KOPT-K1 (cell line): Measurements from ENCODE around the gene DOLK.

ENCODE experiments used
- H3K27ac ChIP-seq: fragments of 200-600 bp; sonication (generic); 2 replicates; pipeline ENCODE4 v1.5.1; 2016; ENCODE audit warnings: antibody characterized with exemption, mild to moderate bottlenecking, low read depth, low read length; ENCODE audit not compliant: poor library complexity, severe bottlenecking
- H3K36me3 ChIP-seq: fragments of 200-600 bp; sonication (generic); 2 replicates; pipeline ENCODE4 v1.5.1; 2017; ENCODE audit warnings: antibody characterized with exemption, mild to moderate bottlenecking, low read length, moderate library complexity; ENCODE audit not compliant: insufficient read depth
- H3K9me3 ChIP-seq: fragments of 200-600 bp; sonication (generic); 2 replicates; pipeline ENCODE4 v1.5.1; 2017; ENCODE audit warnings: antibody characterized with exemption, low read length, mild to moderate bottlenecking; ENCODE audit not compliant: insufficient read depth, poor library complexity, severe bottlenecking

The DOLK gene

DNA sequence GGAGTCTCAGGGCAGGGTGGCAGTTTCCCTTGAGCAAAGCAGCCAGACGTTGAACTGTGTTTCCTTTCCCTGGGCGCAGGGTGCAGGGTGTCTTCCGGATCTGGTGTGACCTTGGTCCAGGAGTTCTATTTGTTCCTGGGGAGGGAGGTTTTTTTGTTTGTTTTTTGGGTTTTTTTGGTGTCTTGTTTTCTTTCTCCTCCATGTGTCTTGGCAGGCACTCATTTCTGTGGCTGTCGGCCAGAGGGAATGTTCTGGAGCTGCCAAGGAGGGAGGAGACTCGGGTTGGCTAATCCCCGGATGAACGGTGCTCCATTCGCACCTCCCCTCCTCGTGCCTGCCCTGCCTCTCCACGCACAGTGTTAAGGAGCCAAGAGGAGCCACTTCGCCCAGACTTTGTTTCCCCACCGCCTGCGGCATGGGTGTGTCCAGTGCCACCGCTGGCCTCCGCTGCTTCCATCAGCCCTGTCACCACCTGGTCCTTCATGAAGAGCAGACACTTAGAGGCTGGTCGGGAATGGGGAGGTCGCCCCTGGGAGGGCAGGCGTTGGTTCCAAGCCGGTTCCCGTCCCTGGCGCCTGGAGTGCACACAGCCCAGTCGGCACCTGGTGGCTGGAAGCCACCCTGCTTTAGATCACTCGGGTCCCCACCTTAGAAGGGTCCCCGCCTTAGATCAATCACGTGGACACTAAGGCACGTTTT lies 30.1 kb downstream of the DOLK start:
- Histone ChIP-seq H3K27ac (no peak overlapping the region), H3K36me3 (peaks cover 42% of the 10 kb centered on the region; the same call in 1 of the 2 replicates)

DNA sequence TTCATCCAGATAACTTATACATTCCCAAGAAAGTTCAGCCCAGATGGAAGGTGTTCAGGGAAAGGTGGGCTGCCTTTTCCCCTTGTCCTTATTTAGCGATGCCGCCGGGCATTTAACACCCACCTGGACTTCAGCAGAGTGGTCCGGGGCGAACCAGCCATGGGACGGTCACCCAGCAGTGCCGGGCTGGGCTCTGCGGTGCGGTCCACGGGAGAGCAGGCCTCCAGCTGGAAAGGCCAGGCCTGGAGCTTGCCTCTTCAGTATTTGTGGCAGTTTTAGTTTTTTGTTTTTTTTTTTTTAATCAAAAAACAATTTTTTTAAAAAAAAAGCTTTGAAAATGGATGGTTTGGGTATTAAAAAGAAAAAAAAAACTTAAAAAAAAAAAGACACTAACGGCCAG lies 30.7 kb downstream of the DOLK start:
- Histone ChIP-seq H3K9me3 (no peaks in the 10 kb centered on the region), H3K27ac (no peak overlapping the region), H3K36me3 (peaks cover 48% of the 10 kb centered on the region; the same call in 1 of the 2 replicates)

More for the DNA sequence above, 30.1 kb downstream of the DOLK start:
- H3K9me3 ChIP-seq = no peaks in the 10 kb centered on the region

DNA sequence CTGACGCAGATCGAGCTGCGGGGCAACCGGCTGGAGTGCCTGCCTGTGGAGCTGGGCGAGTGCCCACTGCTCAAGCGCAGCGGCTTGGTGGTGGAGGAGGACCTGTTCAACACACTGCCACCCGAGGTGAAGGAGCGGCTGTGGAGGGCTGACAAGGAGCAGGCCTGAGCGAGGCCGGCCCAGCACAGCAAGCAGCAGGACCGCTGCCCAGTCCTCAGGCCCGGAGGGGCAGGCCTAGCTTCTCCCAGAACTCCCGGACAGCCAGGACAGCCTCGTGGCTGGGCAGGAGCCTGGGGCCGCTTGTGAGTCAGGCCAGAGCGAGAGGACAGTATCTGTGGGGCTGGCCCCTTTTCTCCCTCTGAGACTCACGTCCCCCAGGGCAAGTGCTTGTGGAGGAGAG lies 31.2 kb downstream of the DOLK start:
- Histone ChIP-seq H3K27ac (no peak overlapping the region), H3K9me3 (no peaks in the 10 kb centered on the region), H3K36me3 (peaks cover 49% of the 10 kb centered on the region; the same call in 1 of the 2 replicates)

DNA sequence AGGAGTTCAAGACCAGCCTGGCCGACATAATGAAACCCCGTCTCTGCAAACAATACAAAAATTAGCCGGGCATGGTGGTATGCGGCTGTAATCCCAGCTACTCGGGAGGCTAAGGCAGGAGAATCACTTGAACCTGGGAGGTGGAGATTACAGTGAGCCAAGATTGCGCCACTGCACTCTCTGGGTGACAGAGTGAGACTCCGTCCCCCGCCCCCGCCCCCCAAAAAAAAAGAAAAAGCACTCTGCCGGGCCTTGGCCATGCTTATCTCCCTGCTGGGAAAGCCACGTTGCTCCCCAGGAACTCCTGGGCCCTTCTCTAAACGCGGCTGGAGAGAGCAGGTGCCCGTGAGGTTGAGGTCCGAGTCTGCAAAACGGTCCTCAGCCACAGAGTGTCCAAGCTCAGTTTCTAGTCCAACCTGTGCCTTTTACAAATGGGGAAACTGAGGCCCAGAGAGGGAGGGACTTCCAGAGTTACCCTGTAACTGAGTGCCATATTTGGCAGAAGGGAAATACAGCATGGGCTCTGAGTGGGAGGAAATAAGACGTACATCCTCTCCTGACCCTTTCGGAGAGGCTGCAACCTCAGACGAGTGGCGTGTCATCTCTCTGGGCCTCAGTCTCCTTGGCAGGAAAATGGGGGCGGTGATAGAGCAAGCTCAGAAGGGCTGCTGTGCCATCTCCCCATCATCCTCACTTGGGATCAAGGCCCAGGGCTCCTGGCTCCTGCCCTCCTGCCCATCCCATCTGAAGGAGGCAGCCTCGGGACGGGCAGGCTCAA lies 33.2 kb downstream of the DOLK start:
- Histone ChIP-seq H3K36me3 (peaks cover 65% of the 10 kb centered on the region), H3K9me3 (no peaks in the 10 kb centered on the region), H3K27ac (no peak overlapping the region)

DNA sequence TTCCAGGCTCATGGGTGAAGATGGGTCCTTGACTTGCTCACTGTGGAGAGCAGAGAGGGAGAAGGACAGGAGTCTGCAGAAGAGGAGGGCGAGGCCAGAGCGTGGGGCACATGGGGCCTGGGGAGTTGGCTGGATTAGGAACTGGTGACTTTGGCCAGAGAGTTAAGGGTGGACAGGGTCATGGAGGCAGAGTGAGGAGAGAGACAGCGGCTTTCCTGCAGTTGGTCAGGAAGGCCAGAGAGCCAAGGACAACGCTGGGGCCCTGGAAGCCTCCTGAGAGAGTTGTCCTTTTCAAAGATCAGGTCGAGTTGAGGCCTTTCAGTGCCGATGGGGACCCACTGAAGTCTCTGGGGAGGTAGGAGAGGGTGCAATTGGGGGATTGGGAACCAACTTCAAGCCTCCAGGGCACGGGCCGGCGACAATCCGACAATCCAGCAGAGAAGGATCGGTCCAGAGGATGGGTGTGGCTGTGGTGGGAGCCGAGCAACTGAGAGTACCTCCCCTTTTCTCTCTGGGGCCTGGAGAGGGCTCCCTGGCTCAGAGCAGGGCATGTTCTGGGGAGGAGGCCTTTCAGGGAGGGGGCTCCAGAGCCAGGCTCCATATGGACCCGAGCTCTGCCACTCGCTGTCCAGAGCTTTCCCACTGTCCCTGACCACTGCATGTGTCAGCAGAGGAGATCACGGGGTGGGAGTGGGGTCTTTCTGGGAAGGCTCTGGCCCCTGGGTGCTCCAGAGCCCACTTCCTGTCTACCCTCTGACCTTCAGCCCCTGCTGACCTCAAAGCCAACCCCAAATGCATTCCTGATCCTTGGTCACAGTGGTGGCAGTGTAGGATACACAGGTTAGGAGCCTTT lies 34.1 kb downstream of the DOLK start:
- Histone ChIP-seq H3K27ac (no peak overlapping the region), H3K36me3 (peaks cover 73% of the 10 kb centered on the region), H3K9me3 (no peaks in the 10 kb centered on the region)

DNA sequence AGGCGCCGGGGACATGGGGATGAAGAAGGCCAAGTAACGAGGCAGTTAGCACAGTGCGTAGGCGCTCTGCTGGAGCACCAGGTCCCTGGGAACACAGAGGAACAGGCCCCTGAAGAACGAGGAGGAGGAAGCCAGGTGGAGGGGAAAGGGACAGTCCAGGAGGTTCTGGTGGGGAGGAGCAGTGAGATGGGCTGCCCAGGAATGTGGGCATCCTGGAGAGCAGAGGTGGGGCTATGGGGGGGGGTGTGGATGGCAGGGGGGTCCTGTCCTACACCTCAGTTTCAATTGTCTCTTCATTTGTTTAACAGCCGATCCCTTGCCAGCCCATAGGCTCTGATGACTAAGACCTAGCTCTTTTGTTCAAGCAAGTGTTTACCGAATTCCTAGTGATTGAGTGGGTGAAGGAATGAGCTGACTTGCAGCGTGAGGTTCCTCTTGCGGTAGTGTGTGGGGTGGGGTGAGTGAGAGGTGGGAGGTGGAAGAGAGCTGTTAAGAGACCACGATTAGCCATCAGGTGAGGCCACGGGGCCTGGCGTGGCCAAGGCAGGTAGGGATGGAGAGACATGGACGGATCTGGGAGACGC lies 35.0 kb downstream of the DOLK start:
- Histone ChIP-seq H3K9me3 (no peaks in the 10 kb centered on the region), H3K27ac (no peak overlapping the region), H3K36me3 (peaks cover 73% of the 10 kb centered on the region)

DNA sequence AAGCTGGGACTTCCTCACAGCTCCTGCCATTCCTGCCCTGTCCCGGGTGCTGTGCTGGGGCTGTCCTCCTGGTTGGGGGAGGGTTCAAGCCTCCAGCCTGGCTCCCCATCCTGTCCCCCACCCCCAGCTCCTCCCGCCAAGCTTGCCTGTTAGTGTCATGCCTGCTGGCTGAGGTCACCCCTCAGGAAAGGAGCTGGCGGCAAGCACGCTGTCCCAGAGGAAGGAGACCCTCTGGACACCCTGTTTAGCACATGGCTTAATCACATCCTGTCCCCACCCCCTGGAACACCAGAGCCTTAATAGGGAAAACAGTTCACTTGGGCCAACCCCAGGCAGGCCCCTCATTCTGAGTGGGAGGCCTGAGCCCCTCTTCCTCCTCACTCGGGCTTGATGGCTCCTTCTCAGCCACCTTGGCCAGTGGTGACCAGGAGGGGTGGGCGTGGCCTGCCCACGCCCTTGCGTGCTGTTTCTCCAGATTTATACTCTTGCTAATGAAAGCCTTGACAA lies 35.8 kb downstream of the DOLK start:
- Histone ChIP-seq H3K36me3 (peaks cover 75% of the 10 kb centered on the region), H3K9me3 (no peaks in the 10 kb centered on the region), H3K27ac (no peak overlapping the region)

DNA sequence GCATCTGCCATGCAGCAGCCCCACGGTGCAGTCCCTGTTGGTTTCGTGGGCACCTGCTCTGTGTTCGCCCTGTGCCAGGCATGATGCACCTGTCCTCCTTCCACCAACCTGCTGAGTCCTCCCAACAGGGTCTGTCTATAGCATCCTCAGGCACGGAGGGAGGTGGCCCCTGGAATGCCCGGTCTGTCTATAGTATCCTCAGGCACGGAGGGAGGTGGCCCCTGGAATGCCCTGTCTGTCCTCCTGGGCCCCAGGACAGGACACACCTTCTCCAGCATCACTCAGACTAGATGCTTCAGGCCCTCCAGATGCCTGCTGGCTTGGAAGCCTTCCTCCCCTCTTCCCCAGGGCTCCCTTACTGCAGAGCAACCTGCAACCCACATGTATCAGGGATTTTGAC lies 36.5 kb downstream of the DOLK start:
- Histone ChIP-seq H3K9me3 (no peaks in the 10 kb centered on the region), H3K36me3 (peaks cover 70% of the 10 kb centered on the region), H3K27ac (no peak overlapping the region)

DNA sequence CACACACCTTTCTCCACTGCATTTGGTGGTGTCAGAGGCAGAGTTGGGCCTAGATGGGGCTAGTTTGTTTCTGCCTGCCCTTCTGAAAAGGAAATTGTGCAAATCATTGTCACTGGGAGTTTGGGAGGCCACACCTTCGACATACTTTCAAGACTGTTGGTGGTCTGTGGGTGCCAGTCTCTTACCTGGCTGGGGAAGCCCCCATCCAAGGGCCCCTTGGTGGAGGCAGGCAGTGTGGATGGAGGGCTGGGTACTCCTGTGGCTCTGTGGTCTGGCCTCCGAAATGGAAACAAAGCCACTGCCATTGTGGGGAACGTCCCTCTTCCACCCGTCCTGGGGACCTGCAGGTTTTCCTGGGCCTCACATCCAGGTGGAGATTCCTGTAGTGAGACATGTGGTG lies 37.5 kb downstream of the DOLK start:
- no peaks in the 10 kb centered on the region for H3K9me3 ChIP-seq
- H3K27ac ChIP-seq = no peak overlapping the region
- H3K36me3 ChIP-seq = peaks cover 69% of the 10 kb centered on the region

DNA sequence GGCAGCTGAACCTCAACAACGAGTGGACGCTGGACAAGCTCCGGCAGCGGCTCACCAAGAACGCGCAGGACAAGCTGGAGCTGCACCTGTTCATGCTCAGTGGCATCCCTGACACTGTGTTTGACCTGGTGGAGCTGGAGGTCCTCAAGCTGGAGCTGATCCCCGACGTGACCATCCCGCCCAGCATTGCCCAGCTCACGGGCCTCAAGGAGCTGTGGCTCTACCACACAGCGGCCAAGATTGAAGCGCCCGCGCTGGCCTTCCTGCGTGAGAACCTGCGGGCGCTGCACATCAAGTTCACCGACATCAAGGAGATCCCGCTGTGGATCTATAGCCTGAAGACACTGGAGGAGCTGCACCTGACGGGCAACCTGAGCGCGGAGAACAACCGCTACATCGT lies 39.0 kb downstream of the DOLK start:
- Histone ChIP-seq H3K9me3 (no peaks in the 10 kb centered on the region), H3K27ac (no peak overlapping the region), H3K36me3 (peaks cover 56% of the 10 kb centered on the region)

DNA sequence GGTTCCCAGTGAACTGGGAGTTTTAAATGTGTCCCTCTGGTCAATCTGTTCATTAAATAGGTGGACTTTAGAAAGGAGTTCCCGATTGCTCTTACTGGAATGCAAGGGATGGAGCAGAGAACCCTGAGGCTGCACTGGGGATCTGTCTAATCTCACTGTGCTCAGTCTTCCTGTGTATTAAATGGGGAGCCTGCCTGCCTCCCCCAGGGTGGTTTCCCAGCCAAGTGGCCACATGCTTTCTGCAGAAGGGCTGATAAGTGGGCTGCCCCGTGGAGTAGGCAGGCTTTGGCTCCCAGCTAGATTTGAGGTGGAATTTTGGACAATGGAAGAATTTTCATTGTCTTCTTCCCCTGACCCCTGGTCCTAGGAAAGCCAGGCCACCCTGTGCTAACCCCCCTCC lies 40.7 kb downstream of the DOLK start:
- peaks cover 43% of the 10 kb centered on the region for H3K36me3 ChIP-seq
- H3K9me3 ChIP-seq = no peaks in the 10 kb centered on the region
- H3K27ac ChIP-seq = no peak overlapping the region

DNA sequence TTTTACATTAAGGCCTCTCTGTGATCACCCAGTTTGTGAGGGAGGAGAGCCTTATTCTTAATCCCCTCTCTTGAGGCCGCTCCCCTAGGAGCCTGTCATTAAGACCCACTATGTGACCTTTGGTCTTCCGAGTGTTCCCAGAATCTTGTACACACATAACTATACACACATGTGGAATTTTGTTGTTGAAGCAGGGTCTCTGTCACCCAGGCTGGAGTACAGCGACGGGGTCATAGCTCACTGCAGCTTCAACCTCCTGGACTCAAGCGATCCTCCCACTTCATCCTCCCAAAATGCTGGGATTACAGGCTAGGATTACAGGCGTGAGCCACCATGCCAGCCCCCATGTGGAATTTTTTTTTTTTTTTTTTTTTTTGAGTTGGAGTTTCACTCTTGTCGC lies 41.4 kb downstream of the DOLK start:
- Histone ChIP-seq H3K9me3 (no peaks in the 10 kb centered on the region), H3K27ac (no peak overlapping the region), H3K36me3 (peaks cover 42% of the 10 kb centered on the region)

DNA sequence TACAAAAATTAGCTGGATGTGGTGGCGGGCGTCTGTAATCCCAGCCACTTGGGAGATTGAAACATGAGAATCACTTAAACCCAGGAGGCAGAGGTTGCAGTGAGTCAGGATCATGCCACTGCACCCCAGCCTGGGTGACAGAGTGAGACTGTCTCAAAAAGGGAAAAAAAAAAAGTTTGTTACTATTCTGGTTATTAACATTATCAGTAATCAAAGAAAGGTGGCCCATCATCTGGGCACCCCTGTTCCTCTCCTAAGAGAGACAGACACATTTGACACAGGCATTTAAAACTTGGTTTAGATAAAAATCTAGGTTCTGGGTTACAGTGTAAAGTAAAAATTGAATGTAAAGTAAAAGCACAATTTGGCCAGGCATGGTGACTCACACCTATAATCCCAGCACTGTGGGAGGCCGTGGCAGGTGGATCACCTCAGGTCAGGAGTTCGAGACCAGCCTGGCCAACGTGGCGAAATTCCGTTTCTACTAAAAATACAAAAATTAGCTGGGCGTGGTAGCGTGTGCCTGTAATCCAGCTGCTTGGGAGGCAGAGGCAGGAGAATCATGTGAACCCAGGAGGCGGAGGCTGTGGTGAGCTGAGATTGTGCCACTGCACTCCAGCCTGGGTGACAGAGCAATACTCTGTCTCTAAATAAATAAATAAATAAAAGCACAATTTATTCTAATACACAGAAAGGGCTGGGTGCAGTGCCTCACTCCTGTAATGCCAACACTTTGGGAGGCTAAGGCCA lies 43.4 kb downstream of the DOLK start:
- Histone ChIP-seq H3K36me3 (peaks cover 26% of the 10 kb centered on the region), H3K27ac (no peak overlapping the region), H3K9me3 (no peaks in the 10 kb centered on the region)

DNA sequence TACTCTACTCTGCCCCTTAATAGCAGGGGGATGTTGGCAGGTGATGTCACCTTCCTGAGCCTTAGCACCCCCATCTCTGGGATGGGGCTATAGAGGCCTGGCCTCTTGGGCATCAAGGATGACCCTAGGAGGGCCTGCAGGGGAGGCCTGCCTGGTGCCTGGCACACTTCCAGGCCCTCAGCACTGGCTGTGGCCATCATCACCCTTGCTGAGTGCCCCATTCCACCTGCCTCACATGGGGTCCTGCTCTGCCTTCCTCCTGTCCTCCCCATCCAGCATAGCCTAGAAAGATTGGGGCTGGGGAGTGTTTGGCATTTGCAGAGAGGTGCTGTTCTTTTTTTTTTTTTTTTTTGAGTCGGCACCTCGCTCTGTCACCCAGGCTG lies 44.3 kb downstream of the DOLK start:
- peak overlapping the region; percentile 84 for H3K27ac ChIP-seq
- peaks cover 22% of the 10 kb centered on the region for H3K36me3 ChIP-seq
- H3K9me3 ChIP-seq = no peaks in the 10 kb centered on the region
